Measurements from ENCODE around the gene ANO9.

The ANO9 gene

DNA sequence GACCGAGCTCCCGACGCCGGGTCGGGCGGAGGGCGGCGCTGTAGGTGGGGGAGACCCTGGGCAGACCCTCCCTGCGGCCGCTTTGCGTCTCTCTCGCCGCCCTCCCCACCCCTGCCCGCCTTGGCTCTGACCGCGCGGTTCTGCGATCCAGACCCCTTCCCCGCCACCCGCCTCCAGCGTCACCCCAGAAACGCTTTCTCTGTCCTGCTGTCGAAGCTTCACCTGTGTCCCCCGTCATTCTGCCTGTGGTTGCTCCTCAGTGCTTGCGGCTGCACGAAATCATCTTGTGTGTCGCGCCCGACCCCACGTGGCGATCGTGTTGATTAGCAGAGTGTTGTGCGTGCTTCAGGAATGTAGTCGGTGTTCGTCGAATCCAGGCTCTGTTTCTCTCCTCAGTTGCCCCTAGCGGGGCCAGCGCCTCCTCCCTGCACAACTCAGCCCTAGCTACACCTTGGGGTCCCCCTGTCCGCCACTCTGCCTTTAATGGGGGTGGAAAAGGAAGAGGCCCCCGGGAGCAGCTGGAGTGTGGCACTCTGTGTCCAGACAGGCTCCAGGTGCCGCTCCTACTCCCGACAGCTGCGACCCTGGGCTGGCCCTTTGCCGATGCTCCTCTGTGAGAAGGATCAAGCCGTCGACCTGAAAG, 9.1 kb upstream of the ANO9 start:
- H3K27ac ChIP-seq: peak overlapping the region; percentile 85
- TF ChIP-seq, protein P1, sequence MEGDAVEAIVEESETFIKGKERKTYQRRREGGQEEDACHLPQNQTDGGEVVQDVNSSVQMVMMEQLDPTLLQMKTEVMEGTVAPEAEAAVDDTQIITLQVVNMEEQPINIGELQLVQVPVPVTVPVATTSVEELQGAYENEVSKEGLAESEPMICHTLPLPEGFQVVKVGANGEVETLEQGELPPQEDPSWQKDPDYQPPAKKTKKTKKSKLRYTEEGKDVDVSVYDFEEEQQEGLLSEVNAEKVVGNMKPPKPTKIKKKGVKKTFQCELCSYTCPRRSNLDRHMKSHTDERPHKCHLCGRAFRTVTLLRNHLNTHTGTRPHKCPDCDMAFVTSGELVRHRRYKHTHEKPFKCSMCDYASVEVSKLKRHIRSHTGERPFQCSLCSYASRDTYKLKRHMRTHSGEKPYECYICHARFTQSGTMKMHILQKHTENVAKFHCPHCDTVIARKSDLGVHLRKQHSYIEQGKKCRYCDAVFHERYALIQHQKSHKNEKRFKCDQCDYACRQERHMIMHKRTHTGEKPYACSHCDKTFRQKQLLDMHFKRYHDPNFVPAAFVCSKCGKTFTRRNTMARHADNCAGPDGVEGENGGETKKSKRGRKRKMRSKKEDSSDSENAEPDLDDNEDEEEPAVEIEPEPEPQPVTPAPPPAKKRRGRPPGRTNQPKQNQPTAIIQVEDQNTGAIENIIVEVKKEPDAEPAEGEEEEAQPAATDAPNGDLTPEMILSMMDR (conservative IDR thresholded peaks at IDR 0.05): no peak; the same call in 1 of the 2 replicates
- no peak for TF ChIP-seq ZFX (IDR thresholded peaks at IDR 0.05)

DNA sequence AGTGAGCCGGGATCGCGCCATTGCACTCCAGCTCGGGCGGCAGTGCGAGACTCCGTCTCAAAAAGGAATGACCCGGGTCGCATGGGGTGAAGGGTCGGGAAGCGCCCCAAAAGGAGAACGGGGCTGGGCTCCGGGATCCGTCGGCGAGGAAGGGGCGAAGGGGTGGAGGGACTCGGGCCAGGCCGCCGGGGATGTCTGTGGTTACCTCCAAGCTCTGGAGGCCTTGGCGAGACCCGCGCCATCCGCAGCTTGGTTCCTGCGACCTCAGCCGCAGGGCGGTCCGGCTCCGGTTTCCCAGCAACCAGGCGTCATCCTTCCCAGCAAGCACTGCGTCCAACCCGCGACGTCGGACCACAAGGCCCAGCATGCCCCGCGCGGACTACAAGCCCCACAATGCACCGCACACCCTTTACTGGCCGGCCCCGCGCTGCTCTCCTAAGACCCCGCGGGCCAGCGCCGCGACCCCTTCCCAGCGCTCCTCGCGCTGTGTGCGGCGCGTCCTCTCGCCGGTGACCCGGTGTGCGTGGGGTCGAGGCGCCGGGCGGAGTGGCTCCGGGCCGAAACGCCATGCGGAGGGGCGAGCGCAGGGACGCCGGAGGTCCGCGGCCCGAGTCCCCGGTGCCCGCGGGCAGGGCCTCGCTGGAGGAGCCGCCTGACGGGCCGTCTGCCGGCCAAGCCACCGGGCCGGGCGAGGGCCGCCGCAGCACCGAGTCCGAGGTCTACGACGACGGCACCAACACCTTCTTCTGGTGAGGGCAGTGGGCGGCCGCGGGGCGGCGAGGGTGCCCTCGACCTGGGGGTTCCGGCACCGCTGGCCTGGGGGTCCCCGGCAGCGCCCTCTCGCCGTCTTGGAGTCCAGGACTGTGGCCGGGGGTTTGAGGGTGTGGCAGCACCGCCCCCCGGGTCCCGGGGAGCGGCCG, 8.3 kb upstream of the ANO9 start, which contains the start of gene PTDSS2:
Gene PTDSS2, plus strand, starts transcription at position 391 of the 920 bp plus-strand sequence. Its CDS starts 177 bp downstream, at position 568.
- peak within 1 kb of the TSS; percentile 85 for H3K27ac ChIP-seq
- peak; percentile 95; the same call in 1 of the 2 replicates for TF ChIP-seq ZFX (IDR thresholded peaks at IDR 0.05)
- TF ChIP-seq, protein P1 (conservative IDR thresholded peaks at IDR 0.05): no peak

DNA sequence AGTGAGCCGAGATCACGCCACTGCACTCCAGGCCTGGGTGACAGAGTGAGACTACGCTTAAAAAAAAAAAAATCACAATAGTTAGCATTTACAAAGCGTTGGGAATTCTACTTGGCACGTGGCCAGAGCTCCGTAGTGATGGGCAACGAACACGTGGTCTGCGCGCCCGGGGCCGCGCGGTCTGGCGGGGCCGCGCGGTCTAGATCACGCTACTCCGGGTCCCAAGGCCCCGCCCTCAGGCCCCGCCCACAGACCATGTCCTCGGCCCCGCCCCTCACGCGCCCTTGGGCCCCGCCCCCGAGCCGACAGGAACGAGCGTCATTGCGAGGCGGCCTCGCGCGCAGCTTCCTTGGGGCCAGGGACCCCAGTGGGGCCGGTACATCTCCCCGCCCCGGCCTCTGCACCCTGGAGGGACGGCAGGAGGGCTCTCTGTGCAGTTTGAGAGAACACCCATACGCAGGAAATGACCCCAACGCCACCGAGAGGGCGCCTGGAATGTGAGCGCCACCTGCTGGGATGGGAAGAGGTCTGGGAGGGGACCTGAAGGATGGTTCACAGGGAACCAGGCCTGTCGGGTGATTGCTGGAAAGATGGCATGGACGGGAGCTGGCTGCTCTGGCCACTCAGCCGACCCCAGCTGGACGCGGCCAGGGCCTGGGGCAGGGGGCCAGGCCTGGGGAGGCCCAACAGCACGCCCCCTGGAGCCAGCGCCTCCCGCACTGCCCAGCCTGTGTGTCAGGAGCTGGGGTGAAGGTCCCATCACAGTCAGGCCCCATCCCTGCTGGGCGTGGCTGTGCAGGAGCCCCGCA, 6.3 kb upstream of the ANO9 start:
- peak overlapping the region; percentile 85 for H3K27ac ChIP-seq
- TF ChIP-seq, protein P1 (conservative IDR thresholded peaks at IDR 0.05): peak; percentile 97
- 0 out of 2 replicates have a peak, but pooled peaks have one; percentile 35 for TF ChIP-seq ZFX (IDR thresholded peaks at IDR 0.05)

DNA sequence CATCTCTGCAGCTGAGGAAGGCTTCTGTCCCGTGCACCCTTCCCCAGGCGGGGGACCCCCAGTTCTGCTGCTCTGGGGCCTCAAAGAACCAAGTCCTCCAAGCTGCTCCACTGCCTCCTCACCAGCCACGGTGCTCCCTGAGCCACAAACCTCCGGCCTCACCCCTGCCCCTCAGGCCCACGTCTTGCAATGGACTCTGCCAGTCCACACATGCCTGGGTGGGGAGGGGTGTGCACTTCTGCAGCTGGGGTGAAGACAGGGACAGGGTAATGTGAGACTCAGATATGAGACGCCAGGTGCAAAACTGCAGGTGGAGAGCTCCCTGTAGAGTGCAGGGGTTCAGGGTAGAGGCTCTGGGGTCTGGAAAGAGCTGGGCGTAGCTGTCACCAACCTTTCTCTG, 5.1 kb upstream of the ANO9 start:
- TF ChIP-seq, protein P1 (conservative IDR thresholded peaks at IDR 0.05): no peak
- TF ChIP-seq ZFX (IDR thresholded peaks at IDR 0.05): no peak
- peak overlapping the region; percentile 8; the same call in 1 of the 2 replicates for H3K27ac ChIP-seq

DNA sequence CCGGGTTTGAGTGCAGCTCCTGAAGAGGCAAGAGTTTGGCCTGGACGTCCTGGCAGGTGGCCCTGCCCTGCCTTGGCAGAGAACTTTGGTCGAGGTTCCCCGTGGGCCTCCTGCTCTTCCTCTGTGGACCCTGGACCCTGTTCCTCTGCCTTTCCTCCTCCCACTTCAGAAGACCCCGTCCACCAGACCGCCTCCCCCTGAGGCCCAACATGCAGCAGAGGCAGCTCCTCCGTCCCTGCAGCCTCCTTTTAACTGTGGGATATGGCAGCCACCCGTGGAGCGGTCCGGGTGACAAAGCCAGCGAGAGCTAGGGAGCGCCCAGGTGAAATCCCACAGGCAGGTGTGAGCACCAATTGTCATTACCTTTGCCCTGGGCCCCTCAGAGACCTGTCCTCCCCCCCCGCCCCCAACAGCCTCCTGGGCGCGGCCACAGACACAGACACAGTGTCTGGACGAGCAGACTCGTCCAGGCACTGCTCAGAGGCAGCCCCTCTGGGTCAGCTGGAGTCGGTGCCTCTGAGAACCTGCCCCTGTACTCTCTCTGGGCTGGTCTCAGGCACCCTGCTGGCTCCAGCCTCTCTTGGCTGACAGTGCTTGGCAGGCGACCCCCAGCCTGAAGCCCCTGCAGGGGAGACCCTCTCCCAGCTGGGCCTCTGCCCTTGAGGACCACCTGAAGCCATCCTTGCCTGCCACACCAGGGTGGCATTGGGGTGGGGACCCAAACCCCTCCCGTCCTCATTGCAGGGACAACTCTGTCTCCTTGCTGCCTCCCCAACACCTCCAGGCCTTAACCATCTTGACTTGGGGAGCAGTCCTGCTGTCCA, 4.2 kb upstream of the ANO9 start:
- peak overlapping the region; percentile 8; the same call in 1 of the 2 replicates for H3K27ac ChIP-seq
- TF ChIP-seq, protein P1 (conservative IDR thresholded peaks at IDR 0.05): no peak
- no peak for TF ChIP-seq ZFX (IDR thresholded peaks at IDR 0.05)

DNA sequence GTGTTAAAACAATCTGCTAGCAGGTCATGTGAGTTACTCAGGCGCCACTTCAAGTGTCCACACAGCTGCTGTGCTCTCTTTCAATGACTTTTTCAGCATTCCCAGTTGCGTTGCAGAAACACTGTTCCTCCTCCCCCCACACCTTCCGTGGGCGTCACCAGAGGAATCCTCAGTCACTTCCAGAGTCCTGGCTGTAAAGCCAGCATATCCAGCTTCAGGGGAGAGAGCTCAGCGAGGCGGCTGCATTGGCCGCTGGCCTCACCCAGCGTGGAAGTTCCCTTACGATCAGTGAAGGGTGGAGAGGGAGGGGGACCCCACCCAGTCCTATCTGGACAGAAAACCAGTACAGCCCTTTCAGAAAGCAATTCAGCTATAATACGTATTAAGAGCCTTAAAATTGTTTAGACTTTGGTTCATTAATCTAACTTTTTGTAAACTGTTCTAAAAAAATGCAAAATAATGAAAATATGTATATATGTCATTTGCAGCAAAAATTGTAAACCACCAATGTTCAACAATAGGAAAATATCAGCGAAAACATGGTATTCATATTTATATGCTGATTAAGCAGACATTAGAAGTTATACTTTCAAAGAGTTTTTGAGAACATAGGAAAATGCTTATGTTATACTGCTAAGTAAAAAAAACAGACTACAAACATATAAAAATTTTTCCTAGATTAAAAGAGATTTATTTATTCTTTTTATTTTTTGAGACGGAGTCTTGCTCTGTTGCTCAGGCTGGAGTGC, 2.8 kb upstream of the ANO9 start:
- no peak overlapping the region for H3K27ac ChIP-seq

More for the DNA sequence above, 2.8 kb upstream of the ANO9 start:
- TF ChIP-seq, protein P1 (conservative IDR thresholded peaks at IDR 0.05): no peak
- no peak for TF ChIP-seq ZFX (IDR thresholded peaks at IDR 0.05)
